Stimulated activated CD8-positive, alpha-beta memory T cell treated with anti-CD3 and anti-CD28 coated beads, Interleukin-15, amount 100 ng/mL, for 24 hours (primary cell): Measurements from ENCODE around the gene RLF.
A peak's percentile ranks its signal among the peaks of the same experiment; 100 is the strongest.
"Not testable (repeated sequence)": the region's sequence is repeated elsewhere in the genome, so short reads cannot be mapped to it uniquely, and the experiment has no call there.

Experiments used
- DNase-seq: peaks from one replicate; pipeline ENCODE4 v3.0.0-alpha.2; 2020; ENCODE audit warnings: low read depth

Gene RLF

GRCh38 chr1:40174788-40175187 is 13.6 kb downstream of the RLF start:
- DNase-seq = no peak

GRCh38 chr1:40176989-40177388 is 15.8 kb downstream of the RLF start:
- not testable (repeated sequence) for DNase-seq

GRCh38 chr1:40178200-40178599 is 17.0 kb downstream of the RLF start:
- no peak for DNase-seq

GRCh38 chr1:40179496-40180089 is 18.4 kb downstream of the RLF start:
- DNase-seq = no peak

DNA sequence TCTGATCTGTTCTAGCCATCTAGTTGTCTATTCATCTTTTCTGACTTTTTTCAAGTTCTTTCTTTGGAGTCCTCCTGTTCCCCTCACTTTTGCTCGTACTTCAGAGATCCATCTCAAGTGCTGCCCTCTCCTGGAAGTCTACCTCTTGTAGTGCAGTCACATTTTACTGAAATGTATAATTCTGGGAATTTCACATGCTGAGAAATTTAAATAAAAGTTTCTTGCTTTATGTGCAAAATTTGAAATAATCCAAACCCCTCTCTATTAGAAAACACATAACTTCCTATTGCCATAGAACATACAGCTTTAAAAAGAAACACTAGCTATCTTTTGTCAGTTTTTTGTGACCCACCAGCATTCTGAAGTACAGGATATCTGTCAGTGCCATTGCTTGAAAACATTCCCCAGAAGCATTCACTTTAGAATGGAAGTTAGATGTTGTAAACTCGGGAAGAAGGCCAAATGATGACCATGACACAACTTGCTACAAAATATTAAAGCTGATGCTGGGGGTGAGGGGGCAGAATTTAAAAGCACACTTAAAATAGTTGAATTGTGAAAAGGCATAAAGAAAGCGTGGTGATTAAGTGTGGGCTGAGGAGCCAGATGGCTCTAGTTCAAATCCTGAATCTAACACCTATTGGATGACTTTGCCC is 22.0 kb downstream of the RLF start:
- DNase-seq = no peak

DNA sequence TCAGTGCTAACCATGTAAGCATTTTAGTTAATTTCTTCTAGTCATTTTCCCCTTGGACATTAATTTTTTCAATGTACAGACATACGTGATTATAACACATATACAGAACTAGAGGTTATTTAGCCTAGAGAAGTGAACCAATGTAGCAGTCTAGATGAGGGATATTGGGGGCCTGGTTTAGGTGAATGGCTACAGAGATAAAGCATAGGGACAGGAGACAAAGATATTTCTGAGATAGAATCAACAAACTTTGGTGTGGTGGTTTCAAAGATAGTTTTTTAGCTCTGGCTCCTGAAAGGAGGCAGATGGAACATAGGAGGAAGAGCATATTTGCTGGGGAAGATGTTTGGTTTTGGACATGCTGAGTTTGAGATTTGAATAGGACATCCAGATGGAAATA is 23.0 kb downstream of the RLF start:
- no peak for DNase-seq

DNA sequence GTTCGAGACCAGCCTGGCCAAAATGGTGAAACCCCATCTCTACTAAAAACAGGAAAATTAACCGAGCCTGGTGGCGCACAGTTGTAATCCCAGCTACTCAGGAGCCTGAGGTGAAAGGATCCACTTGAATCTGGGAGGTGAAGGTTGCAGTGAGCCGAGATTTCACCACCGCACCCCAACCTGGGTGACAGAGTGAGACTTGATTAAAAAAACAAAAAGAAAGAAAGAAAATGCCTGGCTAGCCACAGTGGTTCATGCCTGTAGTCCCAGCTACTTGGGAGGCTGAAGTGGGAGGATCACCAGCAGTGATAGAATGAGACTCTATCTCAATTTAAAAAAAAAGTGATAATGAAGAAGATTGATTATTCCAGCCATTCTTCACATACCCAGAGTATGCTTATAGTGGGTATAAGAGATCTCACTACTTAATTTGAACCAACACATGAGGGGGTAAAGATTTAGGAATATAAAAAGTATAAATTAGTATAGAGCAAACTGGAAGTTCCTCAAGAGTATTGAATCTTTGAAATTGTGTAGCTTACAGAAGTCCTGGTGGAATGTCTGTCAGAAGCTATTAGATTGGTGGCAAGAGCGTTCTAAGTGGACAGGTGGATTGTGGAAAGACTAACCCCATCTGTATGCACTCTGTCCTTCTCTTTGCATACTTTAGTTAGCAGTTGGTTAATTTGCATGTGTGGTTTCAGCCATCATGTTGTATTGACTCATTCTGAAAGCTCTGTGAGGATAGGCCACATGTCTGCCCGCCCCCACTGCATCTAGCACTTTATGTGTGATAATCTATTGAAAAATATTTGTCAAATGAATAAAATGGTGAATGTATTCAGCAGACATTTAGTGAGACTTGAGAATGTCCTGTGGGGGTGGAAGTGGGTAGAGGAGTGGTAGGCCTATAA is 25.0 kb downstream of the RLF start:
- no peak for DNase-seq

DNA sequence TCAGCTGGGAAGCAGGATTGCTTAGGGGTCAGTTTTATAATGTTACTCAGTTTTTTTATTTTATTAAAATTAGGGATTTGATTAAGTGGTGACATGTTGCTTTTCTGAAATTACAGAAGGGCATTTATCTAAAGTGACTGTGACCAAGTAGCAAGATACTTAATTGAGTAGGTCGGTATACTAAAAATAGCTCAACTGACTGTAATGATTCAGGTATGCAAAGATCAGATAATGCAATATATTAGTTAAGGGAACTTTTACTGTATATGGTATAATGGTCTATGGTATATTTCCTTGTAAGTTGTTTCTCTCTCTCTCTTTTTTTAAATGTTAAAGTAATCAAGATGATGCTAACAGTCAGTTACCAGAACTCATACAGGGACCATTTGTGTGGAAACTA is 26.2 kb downstream of the RLF start:
- no peak for DNase-seq

- not testable (repeated sequence) for DNase-seq
These were observed 33.5 kb downstream of the RLF start for GRCh38 chr1:40194639-40195038.

- no peak for DNase-seq
These were observed 36.5 kb downstream of the RLF start for GRCh38 chr1:40197656-40198055.

DNA sequence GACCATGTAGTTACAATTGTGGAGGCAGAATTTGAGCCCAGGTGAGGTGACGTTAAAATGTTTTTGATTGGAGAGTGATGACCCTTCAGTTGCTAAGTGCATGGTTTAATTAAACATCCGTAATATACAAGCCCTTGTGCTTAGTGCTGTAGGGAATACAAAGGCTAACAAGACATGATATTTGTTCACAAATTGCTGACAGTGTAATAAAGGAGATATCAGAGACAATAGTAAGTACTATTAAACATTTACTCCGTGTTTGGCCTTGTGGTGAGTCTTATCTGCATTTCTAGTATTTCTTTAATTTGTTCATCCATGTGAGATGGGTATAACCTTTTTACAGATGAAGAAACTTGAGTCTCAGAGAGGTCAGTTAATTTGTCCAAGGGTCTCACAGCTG is 37.9 kb downstream of the RLF start:
- DNase-seq = no peak

DNA sequence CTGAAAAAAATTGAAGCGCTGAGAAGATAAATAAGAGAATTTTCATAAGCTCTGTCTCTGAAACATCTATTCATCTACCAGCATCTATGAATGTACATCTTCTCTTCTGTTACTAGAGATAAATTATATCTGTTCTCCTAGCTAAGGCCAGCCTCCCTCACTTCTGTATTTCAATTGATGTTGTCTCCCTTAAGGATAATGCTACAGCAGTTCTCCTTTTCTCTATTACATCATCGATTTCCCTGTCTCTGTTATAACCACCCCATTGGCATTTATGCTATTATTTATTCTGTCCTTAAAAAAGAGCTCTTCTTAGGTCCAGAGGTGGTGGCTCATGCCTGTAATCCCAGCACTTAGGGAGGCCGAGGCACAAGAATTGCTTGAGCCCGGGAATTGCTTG is 43.7 kb downstream of the RLF start:
- DNase-seq = no peak

DNA sequence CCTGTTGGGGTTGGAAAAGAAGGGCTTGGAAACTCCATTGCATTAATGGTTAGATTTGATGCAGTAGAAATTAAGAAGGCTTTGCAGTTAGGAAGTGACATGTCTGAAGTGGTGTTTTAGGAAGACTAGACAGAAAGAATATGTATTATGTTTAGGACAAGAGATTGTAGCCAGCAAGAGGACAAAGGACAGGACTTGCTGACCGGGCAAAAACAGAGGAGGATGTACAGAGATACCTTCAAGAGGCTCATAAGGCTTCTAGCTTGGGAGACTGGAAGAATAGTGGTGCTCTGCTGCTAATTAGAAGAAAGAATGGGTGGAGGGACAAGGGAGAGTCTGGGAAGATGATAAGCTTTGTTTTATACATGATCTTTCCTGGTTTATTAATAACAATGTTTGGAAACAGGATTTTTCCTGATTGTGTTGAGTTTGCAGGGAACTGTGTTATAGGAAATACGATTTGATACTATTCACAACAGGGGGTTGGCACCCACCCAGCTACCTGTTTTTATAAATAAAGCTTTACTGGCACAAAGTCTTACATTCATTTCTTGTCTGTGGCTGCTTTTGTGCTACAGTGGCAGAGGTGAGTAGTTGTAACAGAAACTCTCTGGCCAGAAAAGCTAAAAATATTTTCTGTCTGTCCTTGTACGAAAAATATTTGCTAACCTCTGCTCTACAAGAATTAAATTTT is 49.5 kb downstream of the RLF start:
- no peak for DNase-seq

GRCh38 chr1:40218333-40218732 is 57.1 kb downstream of the RLF start:
- no peak for DNase-seq

DNA sequence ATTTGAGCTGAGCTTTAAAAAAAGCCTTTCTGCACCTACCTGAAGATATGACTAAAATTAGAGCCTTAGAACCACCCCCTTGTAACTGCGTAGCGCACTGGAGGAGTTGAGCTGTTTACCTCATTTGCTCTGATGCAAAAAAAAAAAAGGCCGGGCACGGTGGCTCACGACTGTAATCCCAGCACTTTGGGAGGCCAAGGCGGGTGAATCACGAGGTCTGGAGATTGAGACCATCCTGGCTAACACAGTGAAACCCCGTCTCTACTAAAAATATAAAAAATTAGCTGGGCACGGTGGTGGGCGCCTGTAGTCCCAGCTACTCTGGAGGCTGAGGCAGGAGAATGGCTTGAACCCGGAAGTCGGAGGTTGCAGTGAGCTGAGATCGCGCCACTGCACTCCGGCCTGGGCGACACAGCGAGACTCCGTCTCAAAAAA is 60.3 kb downstream of the RLF start:
- DNase-seq = not testable (repeated sequence)

- DNase-seq = no peak
These were observed 61.0 kb downstream of the RLF start for GRCh38 chr1:40221977-40222772.

DNA sequence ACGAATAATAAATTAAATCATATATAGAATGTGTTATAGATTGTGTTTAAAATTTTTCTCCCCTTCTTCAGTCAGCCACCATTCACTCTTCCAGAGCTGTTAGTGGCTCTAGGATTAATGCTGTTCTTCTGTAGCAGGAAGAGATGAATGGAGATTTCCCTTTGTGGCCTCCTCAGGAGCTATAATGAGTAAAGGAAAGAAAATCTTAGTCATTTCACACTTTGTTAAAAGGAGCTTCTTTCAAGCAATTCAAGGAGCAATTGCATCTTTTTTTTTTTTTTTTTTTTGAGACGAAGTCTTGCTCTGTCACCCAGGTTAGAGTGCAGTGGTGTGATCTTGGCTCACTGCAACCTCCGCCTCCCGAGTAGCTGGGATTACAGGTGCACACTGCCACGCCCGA is 62.9 kb downstream of the RLF start:
- no peak for DNase-seq

GRCh38 chr1:40226192-40226591 is 65.0 kb downstream of the RLF start:
- no peak for DNase-seq

- peak; percentile 13 for DNase-seq
These were observed 71.3 kb downstream of the RLF start for GRCh38 chr1:40232444-40232843.

DNA sequence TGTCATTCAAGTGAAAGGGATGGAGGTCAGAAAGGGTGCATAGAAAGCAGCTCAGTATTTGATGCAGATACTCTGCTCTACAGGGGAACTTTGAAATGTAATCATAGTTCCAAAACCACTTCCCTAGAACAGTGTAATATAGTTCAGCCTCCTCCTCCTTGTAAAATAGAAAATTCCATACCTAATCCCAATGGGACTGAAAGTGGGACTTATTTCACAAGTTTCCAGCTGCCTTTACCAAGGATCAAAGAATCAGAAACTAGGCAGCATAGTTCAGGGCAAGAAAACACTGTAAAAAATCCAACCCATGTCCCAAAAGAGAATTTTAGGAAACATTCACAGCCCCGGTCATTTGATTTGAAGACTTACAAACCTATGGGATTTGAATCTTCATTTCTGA is 78.4 kb downstream of the RLF start:
- no peak for DNase-seq

- DNase-seq = no peak
These were observed 79.2 kb downstream of the RLF start for GRCh38 chr1:40240390-40240789.

- DNase-seq = no peak
These were observed 80.2 kb downstream of the RLF start for GRCh38 chr1:40241362-40241761.
